DOHH2 (cell line): ENCODE data around the gene PLEKHG2.
"Not testable (repeated sequence)": the region's sequence is repeated elsewhere in the genome, so short reads cannot be mapped to it uniquely, and the experiment has no call there.

Source experiments
- H3F3A ChIP-seq: fragments of 200-600 bp; sonication (generic), shearing (Covaris generic); 2 replicates; pipeline ENCODE4 v1.6.0; 2016; ENCODE audit warnings: antibody characterized with exemption, mild to moderate bottlenecking; ENCODE audit not compliant: control insufficient read depth, insufficient read depth
- H3K27ac ChIP-seq: fragments of 200-600 bp; sonication (generic); 2 replicates; pipeline ENCODE4 v1.5.1; 2014; ENCODE audit warnings: low read depth, mild to moderate bottlenecking, low read length, moderate library complexity
- H3K27me3 ChIP-seq: fragments of 200-600 bp; sonication (generic); 2 replicates; pipeline ENCODE4 v1.6.1; 2014; ENCODE audit warnings: mild to moderate bottlenecking, low read length, mixed read lengths; ENCODE audit not compliant: control insufficient read depth
- H3K36me3 ChIP-seq: fragments of 200-600 bp; sonication (generic); 2 replicates; pipeline ENCODE4 v1.6.1; 2014; ENCODE audit warnings: mild to moderate bottlenecking, low read length, moderate library complexity, mixed read lengths; ENCODE audit not compliant: control insufficient read depth
- H3K4me1 ChIP-seq: fragments of 200-600 bp; sonication (generic); 2 replicates; pipeline ENCODE4 v1.6.1; 2014; ENCODE audit warnings: mild to moderate bottlenecking, low read length, mixed read lengths; ENCODE audit not compliant: control insufficient read depth
- H3K4me2 ChIP-seq: fragments of 200-600 bp; sonication (generic); 2 replicates; pipeline ENCODE4 v1.6.0; 2014; ENCODE audit warnings: mild to moderate bottlenecking, low read length, moderate library complexity
- H3K4me3 ChIP-seq: fragments of 200-600 bp; sonication (generic); 2 replicates; pipeline ENCODE4 v1.5.1; 2014; ENCODE audit warnings: mild to moderate bottlenecking, low read length, mixed read lengths
- H3K79me2 ChIP-seq: fragments of 200-600 bp; sonication (generic); 2 replicates; pipeline ENCODE4 v1.6.1; 2014; ENCODE audit warnings: mild to moderate bottlenecking, low read length, mixed read lengths; ENCODE audit not compliant: control insufficient read depth
- H3K9me2 ChIP-seq: fragments of 200-600 bp; sonication (generic); replicated peaks from 2 replicates; pipeline ENCODE4 v1.6.1; 2014; ENCODE audit warnings: mild to moderate bottlenecking, low read length, mixed read lengths; ENCODE audit not compliant: control insufficient read depth
- H3K9me3 ChIP-seq: fragments of 200-600 bp; sonication (generic); 2 replicates; pipeline ENCODE4 v1.6.1; 2014; ENCODE audit warnings: antibody characterized with exemption, low read length, mixed read lengths; ENCODE audit not compliant: control insufficient read depth, insufficient read depth
- H4K20me1 ChIP-seq: fragments of 200-600 bp; sonication (generic); 2 replicates; pipeline ENCODE4 v1.6.0; 2014; ENCODE audit warnings: low read depth, mild to moderate bottlenecking, antibody characterized with exemption, low read length, moderate library complexity; ENCODE audit not compliant: control insufficient read depth, insufficient read depth
- EZH2phosphoT487 ChIP-seq: fragments of 200-600 bp; sonication (generic); IDR thresholded peaks from 2 replicates; pipeline ENCODE4 v1.6.1; 2017; ENCODE audit warnings: borderline replicate concordance, mild to moderate bottlenecking, antibody characterized with exemption, low read length, moderate library complexity, mixed read lengths
- TF ChIP-seq, protein P1 (sequence below): fragments of 200-600 bp; sonication (generic); IDR thresholded peaks from one replicate; pipeline ENCODE4 v1.5.1; 2014; ENCODE audit warnings: antibody characterized with exemption, mild to moderate bottlenecking, low read depth, low read length; ENCODE audit not compliant: poor library complexity, severe bottlenecking

The PLEKHG2 gene

GRCh38 chr19:39448271-39448670 lies 35.8 kb downstream of the PLEKHG2 start:
- Histone ChIP-seq H3K79me2 (peaks cover 92% of the 10 kb centered on the region), H3K9me3 (no peaks in the 10 kb centered on the region), H4K20me1 (0 out of 2 replicates have a peak, but pooled peaks cover 7% of the 10 kb centered on the region), H3K27ac (0 out of 2 replicates have a peak overlapping the region, but pooled peaks have one; percentile 21), H3K4me3 (peak overlapping the region; percentile 100), H3K9me2 (no peaks in the 10 kb centered on the region), H3K36me3 (peaks cover 75% of the 10 kb centered on the region), H3F3A (peaks cover 3% of the 10 kb centered on the region), H3K27me3 (no peaks in the 10 kb centered on the region), H3K4me1 (peaks cover 48% of the 10 kb centered on the region), H3K4me2 (peak overlapping the region; percentile 77)
- TF ChIP-seq, protein P1, sequence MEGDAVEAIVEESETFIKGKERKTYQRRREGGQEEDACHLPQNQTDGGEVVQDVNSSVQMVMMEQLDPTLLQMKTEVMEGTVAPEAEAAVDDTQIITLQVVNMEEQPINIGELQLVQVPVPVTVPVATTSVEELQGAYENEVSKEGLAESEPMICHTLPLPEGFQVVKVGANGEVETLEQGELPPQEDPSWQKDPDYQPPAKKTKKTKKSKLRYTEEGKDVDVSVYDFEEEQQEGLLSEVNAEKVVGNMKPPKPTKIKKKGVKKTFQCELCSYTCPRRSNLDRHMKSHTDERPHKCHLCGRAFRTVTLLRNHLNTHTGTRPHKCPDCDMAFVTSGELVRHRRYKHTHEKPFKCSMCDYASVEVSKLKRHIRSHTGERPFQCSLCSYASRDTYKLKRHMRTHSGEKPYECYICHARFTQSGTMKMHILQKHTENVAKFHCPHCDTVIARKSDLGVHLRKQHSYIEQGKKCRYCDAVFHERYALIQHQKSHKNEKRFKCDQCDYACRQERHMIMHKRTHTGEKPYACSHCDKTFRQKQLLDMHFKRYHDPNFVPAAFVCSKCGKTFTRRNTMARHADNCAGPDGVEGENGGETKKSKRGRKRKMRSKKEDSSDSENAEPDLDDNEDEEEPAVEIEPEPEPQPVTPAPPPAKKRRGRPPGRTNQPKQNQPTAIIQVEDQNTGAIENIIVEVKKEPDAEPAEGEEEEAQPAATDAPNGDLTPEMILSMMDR = no peak
- TF ChIP-seq EZH2phosphoT487 = no peak

DNA sequence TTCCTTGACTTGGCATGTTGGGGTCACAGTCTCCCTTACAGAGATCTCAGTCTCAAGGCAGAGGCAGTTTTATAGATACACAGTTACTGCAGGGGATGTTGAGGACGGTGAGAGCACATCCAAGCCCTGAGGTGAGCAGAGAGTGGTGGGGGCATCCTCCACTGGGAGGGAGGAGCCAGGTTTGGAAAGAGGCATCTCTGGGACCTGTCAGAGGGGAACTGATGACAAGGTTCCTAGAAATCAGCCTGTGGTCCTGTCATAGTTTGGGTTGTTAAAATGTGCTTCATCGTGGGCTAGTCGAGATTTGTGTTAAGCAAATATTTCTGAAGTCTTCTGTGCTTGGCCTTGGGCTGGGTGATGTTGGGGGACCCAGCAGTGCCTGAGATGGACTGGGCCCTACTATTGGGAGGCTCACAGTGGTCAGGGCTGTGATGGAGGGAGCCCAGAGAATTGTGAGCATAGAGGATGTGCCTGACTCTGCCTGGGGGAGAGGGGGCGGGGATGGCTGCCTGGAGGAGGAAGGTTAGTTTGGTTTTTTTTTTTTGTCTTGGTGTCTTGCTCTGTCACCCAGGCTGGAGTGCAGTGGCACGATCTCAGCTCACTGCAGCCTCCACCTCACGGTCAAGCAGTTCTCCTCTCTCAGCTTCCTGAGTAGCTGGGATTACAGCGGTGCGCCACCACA lies 36.8 kb downstream of the PLEKHG2 start:
- Histone ChIP-seq H3K79me2 (peaks cover 98% of the 10 kb centered on the region), H3K9me2 (no peaks in the 10 kb centered on the region), H3K9me3 (no peaks in the 10 kb centered on the region), H3K4me2 (peak overlapping the region; percentile 77), H3F3A (peaks cover 3% of the 10 kb centered on the region; the same call in 1 of the 2 replicates), H3K36me3 (peaks cover 81% of the 10 kb centered on the region), H3K4me1 (peaks cover 45% of the 10 kb centered on the region), H3K27ac (no peak overlapping the region), H3K4me3 (no peak overlapping the region; the same call in 1 of the 2 replicates), H4K20me1 (0 out of 2 replicates have a peak, but pooled peaks cover 7% of the 10 kb centered on the region), H3K27me3 (no peaks in the 10 kb centered on the region)
- TF ChIP-seq EZH2phosphoT487 = no peak
- TF ChIP-seq, protein P1 = no peak

DNA sequence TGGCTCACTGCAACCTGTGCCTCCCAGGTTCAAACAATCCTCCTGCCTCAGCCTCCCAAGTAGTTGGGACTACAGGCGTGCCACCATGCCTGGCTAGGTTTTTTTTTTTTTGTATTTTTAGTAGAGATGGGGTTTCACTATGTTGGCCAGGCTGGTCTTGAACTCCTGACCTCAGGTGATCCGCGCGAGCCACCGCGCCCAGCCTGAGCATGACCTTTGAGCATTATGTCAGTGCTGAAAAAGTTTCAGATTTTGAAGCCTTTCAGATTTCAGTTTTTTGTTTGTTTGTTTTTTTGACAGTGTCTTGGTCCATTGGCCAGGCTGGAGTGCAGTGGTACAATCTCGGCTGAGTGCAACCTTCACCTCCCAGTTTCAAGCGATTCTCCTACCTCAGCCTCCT lies 38.8 kb downstream of the PLEKHG2 start:
- H3K27ac ChIP-seq, H3K4me2 ChIP-seq, H4K20me1 ChIP-seq, H3K4me3 ChIP-seq, H3F3A ChIP-seq, H3K27me3 ChIP-seq, H3K9me3 ChIP-seq, H3K9me2 ChIP-seq: not testable (repeated sequence)
- Histone ChIP-seq H3K79me2 (peaks cover 89% of the 10 kb centered on the region), H3K4me1 (peaks cover 44% of the 10 kb centered on the region), H3K36me3 (peaks cover 71% of the 10 kb centered on the region)

- H3K27ac ChIP-seq = no peak overlapping the region
- H3K9me2 ChIP-seq = no peaks in the 10 kb centered on the region
- TF ChIP-seq, protein P1 = no peak
- TF ChIP-seq EZH2phosphoT487 = no peak
- H3K4me2 ChIP-seq = no peak overlapping the region
- H3K4me3 ChIP-seq = no peak overlapping the region
- H3K4me1 ChIP-seq = no peaks in the 10 kb centered on the region
- H3K27me3 ChIP-seq = no peaks in the 10 kb centered on the region
- H3K36me3 ChIP-seq = peaks cover 76% of the 10 kb centered on the region
- H4K20me1 ChIP-seq = no peaks in the 10 kb centered on the region
- H3F3A ChIP-seq = no peaks in the 10 kb centered on the region
- H3K79me2 ChIP-seq = no peaks in the 10 kb centered on the region; the same call in 1 of the 2 replicates
- no peaks in the 10 kb centered on the region for H3K9me3 ChIP-seq
These were observed 50.9 kb downstream of the PLEKHG2 start for GRCh38 chr19:39463403-39463802.
